IMR-90 (cell line): ENCODE results near the gene DLGAP4. TPM values are rescaled to one million over a fixed set of nuclear protein-coding genes. Genes with fewer than 3 reads are reported as not detected.

Source experiments
- ATAC-seq: fragments of 200-7000 bp; cut with Tn5 transposase; 2 replicates; pipeline ENCODE4 v1.9.1; 2020; ENCODE audit warnings: low read depth, mild to moderate bottlenecking, moderate library complexity
- BruUV-seq: library from RNA; stranded (reverse); fragments of 400-500 nt; replicated peaks from 2 replicates; lab custom pipeline; 2021; lab: Mats Ljungman, UMichigan
- CTCF ChIA-PET: fragments of 300-600 bp; formaldehyde crosslinking; extraction: SDS; loops from one replicate; lab custom pipeline; 2021; ENCODE audit warnings: antibody characterized with exemption; lab: Yijun Ruan, JAX
- POLR2A ChIA-PET: fragments of 300-600 bp; sonication (Branson Sonifier 250); formaldehyde crosslinking; loops from one replicate; lab custom pipeline; 2022; ENCODE audit warnings: antibody characterized with exemption; ENCODE audit not compliant: unreplicated experiment; lab: Charles Lee
- DNase-seq: peaks from one replicate; pipeline ENCODE4 v3.0.0; 2013
- H2AFZ ChIP-seq: replicated peaks from 2 replicates; pipeline ENCODE3; 2013; ENCODE audit warnings: low read length, mild to moderate bottlenecking; ENCODE audit not compliant: poor library complexity
- H2AK5ac ChIP-seq: 2 replicates; pipeline ENCODE4 v1.6.1; 2013; ENCODE audit warnings: low read depth, low read length, inconsistent platforms
- H2AK9ac ChIP-seq: replicated peaks from 2 replicates; pipeline ENCODE3; 2013; ENCODE audit warnings: mild to moderate bottlenecking, low read depth, low read length, moderate library complexity; ENCODE audit not compliant: poor library complexity
- H2BK120ac ChIP-seq: 2 replicates; pipeline ENCODE4 v1.6.1; 2013; ENCODE audit warnings: low read depth, low read length, inconsistent platforms
- H2BK15ac ChIP-seq: 3 replicates; pipeline ENCODE4 v1.6.1; 2013; ENCODE audit warnings: low read depth, low read length, inconsistent platforms
- H2BK20ac ChIP-seq: 2 replicates; pipeline ENCODE4 v1.6.1; 2013; ENCODE audit warnings: low read depth, mild to moderate bottlenecking, inconsistent platforms, low read length, moderate library complexity
- H2BK5ac ChIP-seq: 2 replicates; pipeline ENCODE4 v1.6.1; 2013; ENCODE audit warnings: mild to moderate bottlenecking, low read depth, low read length, inconsistent platforms; ENCODE audit not compliant: poor library complexity, severe bottlenecking
- H3K14ac ChIP-seq: replicated peaks from 2 replicates; pipeline ENCODE4 v1.6.1; 2013; ENCODE audit warnings: low read depth, low read length, inconsistent platforms
- H3K18ac ChIP-seq: 2 replicates; pipeline ENCODE4 v1.6.1; 2013; ENCODE audit warnings: low read depth, low read length, control low read depth
- H3K23ac ChIP-seq: 2 replicates; pipeline ENCODE4 v1.6.1; 2013; ENCODE audit warnings: low read depth, low read length, inconsistent platforms
- H3K27ac ChIP-seq: 2 replicates; pipeline ENCODE4 v1.5.1; 2013; ENCODE audit warnings: mild to moderate bottlenecking, control low read depth, low read length; ENCODE audit not compliant: insufficient read depth
- H3K27me3 ChIP-seq: 2 replicates; pipeline ENCODE4 v1.6.1; 2013; ENCODE audit warnings: low read length; ENCODE audit not compliant: control insufficient read depth, insufficient read depth
- H3K36me3 ChIP-seq: 2 replicates; pipeline ENCODE4 v1.6.1; 2013; ENCODE audit warnings: low read length, mixed read lengths; ENCODE audit not compliant: control insufficient read depth, insufficient read depth
- H3K4ac ChIP-seq: 2 replicates; pipeline ENCODE4 v1.6.1; 2013; ENCODE audit warnings: low read depth, low read length, inconsistent platforms
- H3K4me1 ChIP-seq: 2 replicates; pipeline ENCODE4 v1.6.1; 2013; ENCODE audit warnings: low read length, mixed read lengths; ENCODE audit not compliant: control insufficient read depth, insufficient read depth
- H3K4me2 ChIP-seq: 2 replicates; pipeline ENCODE4 v1.6.1; 2013; ENCODE audit warnings: low read depth, mild to moderate bottlenecking, control low read depth, low read length, moderate library complexity
- H3K4me3 ChIP-seq: 2 replicates; pipeline ENCODE4 v1.5.1; 2013; ENCODE audit warnings: low read depth, mild to moderate bottlenecking, control low read depth, low read length, moderate library complexity; ENCODE audit not compliant: insufficient read depth
- H3K56ac ChIP-seq: 2 replicates; pipeline ENCODE4 v1.6.1; 2013; ENCODE audit warnings: low read length, inconsistent platforms; ENCODE audit not compliant: insufficient read depth; ENCODE audit errors: extremely low read depth
- H3K79me1 ChIP-seq, 2 experiments: 2 replicates each; pipeline ENCODE4 v1.6.1; 2013; ENCODE audit warnings: low read length in 2 of 2, inconsistent platforms in 1 of 2, low read depth in 1 of 2
- H3K9ac ChIP-seq: 2 replicates; pipeline ENCODE4 v1.6.1; 2013; ENCODE audit warnings: low read depth, low read length, control low read depth
- H3K9me1 ChIP-seq: 2 replicates; pipeline ENCODE4 v1.6.1; 2013; ENCODE audit warnings: low read length, inconsistent platforms; ENCODE audit not compliant: insufficient read depth
- H3K9me3 ChIP-seq: 2 replicates; pipeline ENCODE4 v1.6.1; 2013; ENCODE audit warnings: low read length; ENCODE audit not compliant: control insufficient read depth, insufficient read depth
- H4K20me1 ChIP-seq: 2 replicates; pipeline ENCODE4 v1.6.1; 2013; ENCODE audit warnings: low read length, inconsistent platforms; ENCODE audit not compliant: insufficient read depth
- H4K5ac ChIP-seq: 2 replicates; pipeline ENCODE4 v1.6.1; 2013; ENCODE audit warnings: mild to moderate bottlenecking, low read depth, low read length, control low read depth
- H4K8ac ChIP-seq, 2 experiments: 2 replicates each; pipeline ENCODE4 v1.6.1; 2013; ENCODE audit warnings: low read depth in 2 of 2, low read length in 2 of 2, control low read depth in 1 of 2, inconsistent platforms in 1 of 2
- H4K91ac ChIP-seq: 2 replicates; pipeline ENCODE4 v1.6.1; 2013; ENCODE audit warnings: low read depth, low read length, inconsistent platforms; ENCODE audit not compliant: insufficient read depth
- BHLHE40 ChIP-seq: fragments of 150-350 bp; IDR thresholded peaks from 2 replicates; pipeline ENCODE4 v1.6.1; 2016; ENCODE audit warnings: mild to moderate bottlenecking, low read depth, low read length
- CEBPB ChIP-seq: IDR thresholded peaks from 2 replicates; pipeline ENCODE4 v1.6.1; 2012; ENCODE audit warnings: low read depth, low read length, improper control_type of control experiment
- WGBS, 2 experiments: methylation state at CpG; one replicate each; pipeline versions ENCODE4 v1.1.5 to v1.1.7; 2013; ENCODE audit warnings: missing lambda C conversion rate in 2 of 2; ENCODE audit not compliant: insufficient read length in 1 of 2; ENCODE audit errors: extremely low coverage in 2 of 2; 5-methylcytosine and 5-hydroxymethylcytosine counted together
- dilution Hi-C: fragments of 300-500 bp; cut with HindIII; formaldehyde crosslinking; loops from one replicate; pipeline ENCODE4 v1.14.3; 2018; ENCODE audit warnings: low sequenced_read_pairs; ENCODE audit not compliant: unreplicated experiment
- in situ Hi-C: fragments of 300-500 bp; cut with MboI; formaldehyde crosslinking; loops from 3 replicates; pipeline ENCODE4 v1.14.3; 2019; ENCODE audit warnings: low sequenced_read_pairs, inconsistent platforms, mixed read lengths
- intact Hi-C: fragments of 100-400 bp; cut with micrococcal nuclease; formaldehyde crosslinking; loops from 2 replicates; pipeline ENCODE4 v1.10.0; 2022
- polyA plus RNA-seq, 3 experiments: library from polyadenylated mRNA; depleted of rRNA; stranded (reverse); fragments of >200 nt; gene quantifications; 2 replicates each; pipeline ENCODE4 v1.2.3, GENCODE V29; 2012; ENCODE audit warnings: low replicate concordance in 1 of 3
- total RNA-seq: library from RNA; depleted of rRNA; stranded (reverse); fragments of >200 nt; gene quantifications from 2 replicates; pipeline ENCODE4 v1.2.3, GENCODE V29; 2012

The DLGAP4 gene
- total and polyA plus RNA-seq, 2 of the 4 experiments (the other 2 are of a cell fraction) = 32.3 to 73.2 TPM

DNA sequence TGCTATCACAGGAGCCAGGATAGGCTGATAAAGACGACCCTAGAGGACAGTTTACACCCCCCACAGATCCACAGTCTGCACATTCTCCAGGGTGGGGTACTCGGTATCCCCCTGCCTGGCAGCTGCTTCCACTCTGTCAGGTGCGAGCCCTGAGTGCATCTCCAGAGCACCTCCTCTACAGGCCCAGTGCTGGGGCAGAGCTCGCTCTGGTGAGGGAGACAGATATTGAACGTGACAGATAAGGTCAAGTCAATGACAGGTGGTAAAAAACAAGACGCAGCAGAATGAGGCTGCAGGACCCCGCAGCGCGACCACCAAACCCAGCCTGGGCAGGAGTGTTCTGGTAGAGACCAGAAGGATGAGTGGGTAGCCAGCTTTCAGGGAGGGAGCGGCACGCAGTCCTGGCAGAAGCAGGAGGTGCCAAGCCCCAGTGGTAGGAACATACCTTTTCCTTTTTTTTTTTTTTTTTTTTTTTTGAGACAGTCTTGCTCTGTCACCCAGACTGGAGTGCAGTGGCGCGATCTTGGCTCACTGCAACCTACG, 222.8 kb downstream of the DLGAP4 start:
- H2BK5ac ChIP-seq = no peak overlapping the region
- no peaks in the 10 kb centered on the region for H3K9me3 ChIP-seq
- H3K14ac ChIP-seq = no peak overlapping the region
- H2AK5ac ChIP-seq = no peak overlapping the region
- ChIA-PET POLR2A (interaction anchor here (0.6 kb wide), 1 partner anchor 14 kb away, joined by 4 read pairs; no protein-coding TSS in a partner anchor), CTCF (no interaction called here)
- peaks cover 14% of the 10 kb centered on the region for H3K9me1 ChIP-seq
- H3K27ac ChIP-seq = no peak overlapping the region
- ATAC-seq (no peak), DNase-seq (no peak)
- H3K36me3 ChIP-seq = peaks cover 48% of the 10 kb centered on the region
- no peak overlapping the region for H3K56ac ChIP-seq
- H4K91ac ChIP-seq = no peak overlapping the region
- intact Hi-C loops = no loop called here
- no peak overlapping the region for H3K18ac ChIP-seq
- H3K79me1 ChIP-seq = peaks cover 8 to 19% of the 10 kb centered on the region in 2 experiments
- no peak overlapping the region for H3K4ac ChIP-seq
- no peak overlapping the region for H3K4me3 ChIP-seq
- peaks cover 8% of the 10 kb centered on the region; the same call in 1 of the 2 replicates for H4K20me1 ChIP-seq
- H2BK120ac ChIP-seq = no peak overlapping the region
- H3K4me1 ChIP-seq = no peaks in the 10 kb centered on the region
- no peak overlapping the region for H2BK20ac ChIP-seq
- dilution Hi-C loops = no loop called here
- H4K5ac ChIP-seq = no peak overlapping the region
- H2BK15ac ChIP-seq = no peak overlapping the region
- in situ Hi-C loops = no loop called here
- H3K9ac ChIP-seq = no peak overlapping the region
- no peak overlapping the region for H2AFZ ChIP-seq
- H3K27me3 ChIP-seq = no peaks in the 10 kb centered on the region
- no peak overlapping the region for H2AK9ac ChIP-seq
- H3K23ac ChIP-seq = no peak overlapping the region
- H4K8ac ChIP-seq = no peak overlapping the region
- BruUV-seq = no TSS peak
- 81% methylated on average over 6 of the region's 14 CpGs; no CpG with 5 or more reads in 1 of the 2 experiments for WGBS, 2 experiments
- TF ChIP-seq CEBPB = no peak
- TF ChIP-seq BHLHE40 = no peak
- H3K4me2 ChIP-seq = no peak overlapping the region
